ENCODE measurements around the gene ZNF281.

DNA sequence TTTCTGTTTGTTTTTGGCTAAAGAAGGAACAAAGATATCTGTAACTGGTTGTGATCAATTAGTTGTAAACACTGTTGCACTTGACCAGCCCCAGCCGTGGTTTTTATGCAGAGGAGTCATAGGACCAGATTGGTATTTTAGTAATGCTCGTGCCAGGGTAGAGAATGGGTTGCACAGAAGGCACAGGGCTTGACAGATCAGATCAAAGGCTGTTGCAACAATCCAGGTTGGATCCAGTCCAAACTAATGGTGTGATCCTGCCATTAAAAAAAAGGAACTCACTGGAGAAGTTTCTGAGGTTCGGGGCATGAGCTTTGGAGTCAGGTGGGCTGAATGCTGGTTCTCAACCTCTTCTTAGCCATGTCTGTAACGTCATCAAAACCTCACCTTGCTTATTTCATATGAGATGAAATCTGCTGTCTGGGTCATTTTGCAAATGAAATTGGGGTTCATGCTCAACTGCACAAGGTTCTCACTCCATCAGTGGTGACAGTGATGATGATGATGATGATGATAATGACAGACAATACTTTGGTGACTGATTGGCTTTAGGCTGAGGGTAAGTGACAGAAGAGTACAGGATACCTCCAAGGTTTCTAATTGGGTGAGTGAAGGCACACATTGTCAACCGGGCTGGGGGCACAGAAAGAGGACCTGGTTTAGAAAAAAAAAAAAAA is 43.1 kb downstream of the ZNF281 start:
- TF ChIP-seq, protein P1, sequence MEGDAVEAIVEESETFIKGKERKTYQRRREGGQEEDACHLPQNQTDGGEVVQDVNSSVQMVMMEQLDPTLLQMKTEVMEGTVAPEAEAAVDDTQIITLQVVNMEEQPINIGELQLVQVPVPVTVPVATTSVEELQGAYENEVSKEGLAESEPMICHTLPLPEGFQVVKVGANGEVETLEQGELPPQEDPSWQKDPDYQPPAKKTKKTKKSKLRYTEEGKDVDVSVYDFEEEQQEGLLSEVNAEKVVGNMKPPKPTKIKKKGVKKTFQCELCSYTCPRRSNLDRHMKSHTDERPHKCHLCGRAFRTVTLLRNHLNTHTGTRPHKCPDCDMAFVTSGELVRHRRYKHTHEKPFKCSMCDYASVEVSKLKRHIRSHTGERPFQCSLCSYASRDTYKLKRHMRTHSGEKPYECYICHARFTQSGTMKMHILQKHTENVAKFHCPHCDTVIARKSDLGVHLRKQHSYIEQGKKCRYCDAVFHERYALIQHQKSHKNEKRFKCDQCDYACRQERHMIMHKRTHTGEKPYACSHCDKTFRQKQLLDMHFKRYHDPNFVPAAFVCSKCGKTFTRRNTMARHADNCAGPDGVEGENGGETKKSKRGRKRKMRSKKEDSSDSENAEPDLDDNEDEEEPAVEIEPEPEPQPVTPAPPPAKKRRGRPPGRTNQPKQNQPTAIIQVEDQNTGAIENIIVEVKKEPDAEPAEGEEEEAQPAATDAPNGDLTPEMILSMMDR (conservative IDR thresholded peaks at IDR 0.05), result no peak
- no peak for TF ChIP-seq EZH2 (IDR thresholded peaks at IDR 0.05; ENCODE audit: low read depth)

All from PC-9 (cell line).